GM19240 (cell line): ENCODE results near the gene SCN4A.
"Not testable (repeated sequence)": the region's sequence is repeated elsewhere in the genome, so short reads cannot be mapped to it uniquely, and the experiment has no call there.

Experiments used
- DNase-seq: peaks from one replicate; pipeline ENCODE4 v3.0.0; 2011; ENCODE audit warnings: low spot score; ENCODE audit not compliant: insufficient read length

The SCN4A gene

GRCh38 chr17:63985387-63986140, 12.8 kb upstream of the SCN4A start:
- DNase-seq: no peak

- no peak for DNase-seq
Measured at GRCh38 chr17:63984651-63985386, 12.1 kb upstream of the SCN4A start.

GRCh38 chr17:63984236-63984635, 11.5 kb upstream of the SCN4A start:
- no peak for DNase-seq

GRCh38 chr17:63983320-63983719, 10.6 kb upstream of the SCN4A start:
- no peak for DNase-seq

- not testable (repeated sequence) for DNase-seq
Measured at GRCh38 chr17:63982641-63983040, 9.9 kb upstream of the SCN4A start.

- DNase-seq: no peak
Measured at GRCh38 chr17:63978272-63979200, 5.8 kb upstream of the SCN4A start.

GRCh38 chr17:63976702-63977101, 4.0 kb upstream of the SCN4A start:
- no peak for DNase-seq

GRCh38 chr17:63975541-63976092, 2.9 kb upstream of the SCN4A start:
- no peak for DNase-seq

GRCh38 chr17:63974594-63975192, 2.0 kb upstream of the SCN4A start:
- DNase-seq: no peak

GRCh38 chr17:63973930-63974593, 1.3 kb upstream of the SCN4A start:
- DNase-seq: no peak

- DNase-seq: no peak
Measured at GRCh38 chr17:63973247-63973646, 529 bp upstream of the SCN4A start.

- DNase-seq: no peak
Measured at GRCh38 chr17:63969278-63969677, 3.4 kb downstream of the SCN4A start.

GRCh38 chr17:63967953-63968352, 4.8 kb downstream of the SCN4A start:
- no peak for DNase-seq

GRCh38 chr17:63966646-63967264, 6.0 kb downstream of the SCN4A start:
- peak; percentile 34 for DNase-seq

GRCh38 chr17:63963123-63963522, 9.6 kb downstream of the SCN4A start:
- no peak for DNase-seq

- DNase-seq: no peak
Measured at GRCh38 chr17:63962298-63962744, 10.4 kb downstream of the SCN4A start.

- DNase-seq: peak; percentile 36
Measured at GRCh38 chr17:63961355-63962212, 11.1 kb downstream of the SCN4A start.

- no peak for DNase-seq
Measured at GRCh38 chr17:63960430-63960829, 12.3 kb downstream of the SCN4A start.

GRCh38 chr17:63960006-63960405, 12.7 kb downstream of the SCN4A start:
- DNase-seq: no peak
